NCI-H128 (cell line): ENCODE measurements around the gene RGL1.
"Not testable (repeated sequence)": the region's sequence is repeated elsewhere in the genome, so short reads cannot be mapped to it uniquely, and the experiment has no call there.

Experiments
- DNase-seq: peaks from one replicate; lab custom pipeline; 2025; ENCODE audit not compliant: unreplicated experiment; lab: John Stamatoyannopoulos, UW

Gene RGL1

DNA sequence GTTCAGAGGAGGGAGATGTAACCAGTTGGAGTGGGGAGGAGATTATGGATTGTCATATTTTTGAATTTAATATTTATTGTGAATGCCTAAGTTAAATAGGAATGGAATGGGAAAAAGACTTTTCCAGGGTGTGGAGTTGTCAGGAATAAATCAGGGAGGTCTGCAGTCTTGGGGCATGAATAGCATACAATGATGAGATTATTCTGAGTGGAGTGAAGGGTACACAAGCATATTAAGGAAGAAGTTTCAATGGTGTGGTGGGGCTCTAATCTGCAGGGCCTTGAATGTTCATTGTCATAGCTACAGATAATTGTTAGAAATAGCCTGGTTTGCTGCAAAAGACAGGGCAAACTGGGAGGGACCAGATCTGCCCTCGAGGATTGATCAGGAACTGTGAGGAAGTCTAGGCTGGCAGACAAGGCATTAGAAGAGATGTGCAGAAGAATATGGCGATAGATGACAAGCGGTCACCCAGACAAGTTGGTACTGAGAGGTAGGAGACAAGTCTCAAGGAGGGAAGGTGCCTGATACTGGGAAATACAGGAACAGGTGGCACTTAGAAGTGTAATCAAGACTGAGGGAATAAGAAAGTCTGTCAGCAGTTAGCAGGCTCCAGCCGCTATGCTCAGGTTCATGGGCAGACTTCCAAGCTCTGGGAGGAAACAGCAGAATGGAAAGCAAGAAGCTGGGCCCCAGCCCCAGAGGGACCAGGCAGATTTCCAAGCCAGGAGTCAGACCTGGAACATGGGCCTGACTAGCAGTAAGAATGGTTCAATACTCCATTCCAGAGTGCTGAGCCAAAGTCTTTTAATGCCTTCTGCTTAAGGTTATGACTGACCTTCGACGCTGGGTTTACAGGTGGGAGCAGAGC, 20.9 kb upstream of the RGL1 start:
- no peak for DNase-seq

DNA sequence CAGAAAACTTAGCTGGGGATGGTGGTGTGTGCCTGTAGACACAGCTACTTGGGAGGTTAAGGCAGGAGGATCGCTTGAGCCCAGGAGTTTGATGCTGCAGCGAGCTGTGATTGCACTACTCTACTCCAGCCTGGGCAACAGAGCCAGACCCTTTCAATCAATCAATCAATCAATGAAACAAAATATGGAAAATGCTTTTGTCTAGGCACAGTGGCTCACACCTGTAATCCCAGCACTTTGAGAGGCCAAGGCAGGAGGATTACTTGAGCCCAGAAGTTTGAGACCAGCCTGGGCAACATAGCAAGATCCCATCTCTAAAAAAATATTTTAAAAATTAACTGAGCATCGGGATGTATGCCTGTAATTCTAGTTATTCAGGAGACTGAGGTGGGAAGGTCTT, 19.0 kb upstream of the RGL1 start:
- DNase-seq: not testable (repeated sequence)

DNA sequence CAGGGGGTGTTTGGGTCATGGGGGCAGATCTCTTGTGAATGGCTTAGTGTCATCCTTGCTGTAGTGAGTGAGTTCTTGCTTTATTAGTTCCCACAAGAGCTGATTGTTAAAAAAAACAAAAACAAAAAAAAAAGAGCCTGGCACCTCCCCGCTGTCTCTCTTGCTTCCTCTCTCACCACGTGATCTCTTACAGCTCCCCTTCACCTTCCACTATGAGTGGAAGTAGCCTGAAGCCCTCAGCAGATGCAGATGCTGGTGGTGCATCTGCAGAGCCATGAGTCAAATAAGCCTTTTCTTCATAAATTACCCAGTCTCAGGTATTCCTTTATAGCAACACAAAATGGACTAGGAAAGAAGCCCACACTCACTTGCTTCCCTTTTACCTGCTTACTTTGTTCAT, 17.2 kb upstream of the RGL1 start:
- DNase-seq: no peak

DNA sequence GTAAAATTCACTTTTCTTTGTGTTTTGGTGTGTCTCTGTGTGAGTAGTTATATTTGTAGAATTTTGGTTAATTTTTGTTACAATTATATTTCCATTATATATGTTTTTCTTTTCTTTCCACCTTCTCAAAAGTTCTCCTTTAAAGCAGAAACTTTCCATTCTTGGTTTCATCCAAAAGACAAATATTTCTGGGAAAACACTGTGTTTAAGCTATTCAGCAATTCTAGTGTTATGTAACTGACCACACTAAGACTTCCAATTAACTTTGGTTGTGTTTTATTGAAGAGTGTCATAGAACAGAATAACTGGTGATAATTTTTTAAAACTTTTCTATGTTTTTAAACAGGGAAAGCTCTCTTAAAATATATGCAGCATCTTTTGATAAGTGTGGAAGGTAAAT, 13.6 kb upstream of the RGL1 start:
- DNase-seq: no peak

DNA sequence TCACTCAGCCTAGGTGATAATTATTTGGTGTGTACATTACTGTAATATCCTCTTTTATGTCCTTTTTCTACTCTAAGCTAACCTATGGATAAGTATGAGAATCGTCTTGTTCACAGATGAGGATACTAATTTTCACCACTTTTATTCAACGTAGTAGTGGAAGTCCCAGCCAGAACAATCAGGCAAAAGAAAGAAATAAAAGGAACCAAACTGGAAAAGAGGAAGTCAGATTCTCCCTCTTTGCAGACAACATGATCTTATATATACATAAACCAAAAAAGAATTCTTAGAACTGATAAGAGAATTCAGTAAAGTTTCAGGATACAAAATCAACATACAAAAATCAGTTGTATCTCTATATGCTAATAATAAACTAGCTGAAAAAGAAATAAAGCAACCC, 12.6 kb upstream of the RGL1 start:
- no peak for DNase-seq

DNA sequence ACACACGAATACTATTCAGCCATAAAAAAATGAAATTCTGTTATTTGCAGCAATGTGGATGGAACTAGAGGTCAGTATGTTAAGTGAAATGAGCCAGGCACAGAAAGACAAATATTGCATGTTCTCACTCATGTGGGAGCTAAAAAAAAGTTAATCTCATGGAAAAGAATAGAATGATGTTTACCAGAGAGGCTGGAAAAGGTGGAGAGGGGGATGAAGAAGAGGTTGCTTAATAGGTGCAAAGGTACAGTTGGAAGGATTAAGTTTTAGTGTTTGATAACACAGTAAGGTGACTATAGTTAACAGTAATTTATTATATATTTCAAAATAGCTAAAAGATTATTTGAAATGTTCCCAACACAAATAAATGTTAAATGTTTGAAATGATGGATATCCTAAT, 10.8 kb upstream of the RGL1 start:
- no peak for DNase-seq

DNA sequence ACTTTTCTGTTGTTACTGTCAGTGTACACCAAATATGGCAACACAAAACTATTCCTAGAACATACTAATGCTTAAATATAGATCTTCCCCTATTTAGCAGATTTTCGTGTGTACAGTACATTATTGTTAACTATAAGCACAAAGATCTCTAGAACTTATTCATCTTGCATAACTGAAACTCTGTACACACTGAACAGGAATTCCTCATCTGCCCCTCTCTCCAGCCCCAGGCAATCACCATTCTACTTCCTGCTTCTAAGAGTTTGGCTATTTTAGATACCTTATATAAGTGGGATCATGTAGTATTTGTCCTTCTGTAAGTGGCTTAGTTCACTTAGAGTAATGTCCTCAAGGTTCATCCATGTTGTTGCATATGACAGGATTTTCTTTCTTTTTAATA, 4.5 kb upstream of the RGL1 start:
- no peak for DNase-seq

DNA sequence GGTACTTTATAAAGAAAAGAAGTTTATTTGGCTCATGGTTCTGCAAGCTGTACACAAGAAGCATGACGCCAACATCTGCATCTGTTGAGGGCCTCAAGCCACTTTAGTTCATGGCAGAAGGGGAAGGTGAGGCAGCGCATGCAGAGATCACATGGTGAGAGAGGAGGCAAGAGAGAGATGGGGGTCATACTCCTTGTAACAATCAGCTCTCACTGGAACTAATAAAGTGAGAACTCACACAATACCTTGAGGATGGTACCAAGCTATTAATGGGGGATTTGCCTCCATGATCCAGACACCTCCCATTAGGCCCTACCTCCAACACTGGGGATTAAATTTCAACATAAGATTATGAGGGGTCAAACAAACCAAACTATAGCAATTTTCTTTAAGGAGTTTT, 3.3 kb upstream of the RGL1 start:
- DNase-seq: no peak

DNA sequence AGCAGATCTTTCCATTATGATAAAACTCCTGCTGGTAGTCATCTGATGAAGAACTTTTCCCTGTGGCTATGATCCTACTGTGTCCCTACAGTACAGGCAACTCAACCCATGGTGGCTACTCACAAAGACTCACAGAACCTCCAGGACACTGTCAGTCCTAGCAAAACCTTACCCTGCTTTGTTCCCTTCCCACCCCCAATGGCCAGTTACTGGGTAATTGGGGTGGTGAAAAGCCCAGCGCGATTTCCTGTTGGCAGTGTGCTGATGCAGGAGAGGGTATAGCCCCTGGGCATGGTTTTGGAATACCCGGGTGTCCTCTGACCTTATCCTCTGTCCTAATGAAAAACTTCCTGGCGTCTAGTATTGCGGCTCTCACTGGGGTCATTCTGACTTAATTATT, 533 bp upstream of the RGL1 start:
- no peak for DNase-seq

DNA sequence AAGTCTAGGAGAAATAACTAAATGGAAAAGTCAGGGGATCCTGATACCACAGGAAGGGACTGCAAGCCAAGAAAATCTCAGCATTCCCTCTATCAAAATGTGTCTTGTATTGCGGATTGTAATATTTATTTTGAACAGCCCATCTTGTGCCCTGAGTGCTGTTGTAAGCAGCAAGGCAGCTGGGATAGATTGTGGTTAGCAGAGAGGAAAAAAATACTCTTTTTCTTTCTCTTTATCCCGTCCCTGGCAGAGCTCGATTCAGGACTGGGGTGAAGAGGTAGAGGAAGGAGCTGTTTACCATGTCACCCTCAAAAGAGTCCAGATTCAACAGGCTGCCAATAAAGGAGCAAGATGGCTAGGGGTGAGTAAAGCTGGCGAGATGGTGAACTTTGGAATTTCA, 1.2 kb downstream of the RGL1 start:
- no peak for DNase-seq

DNA sequence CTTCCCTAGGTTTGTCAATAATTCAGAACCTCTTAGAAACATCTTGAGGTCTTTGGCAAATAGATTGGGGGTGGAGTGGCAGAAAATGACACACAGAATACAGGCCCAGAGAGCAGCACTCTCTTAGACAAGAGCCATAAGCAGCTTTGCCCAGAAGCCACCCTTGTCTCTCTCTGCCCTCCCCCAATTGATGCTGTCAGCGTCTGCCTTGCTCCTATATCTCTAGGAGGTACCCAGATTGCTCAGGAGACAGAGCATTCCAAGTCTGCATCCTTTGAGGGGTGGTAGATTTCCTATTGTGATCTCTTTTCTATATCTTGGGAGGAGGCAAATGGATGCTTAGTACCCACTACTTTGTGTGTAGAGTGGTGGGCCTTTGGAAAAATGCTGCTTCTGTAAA, 1.8 kb downstream of the RGL1 start:
- no peak for DNase-seq

DNA sequence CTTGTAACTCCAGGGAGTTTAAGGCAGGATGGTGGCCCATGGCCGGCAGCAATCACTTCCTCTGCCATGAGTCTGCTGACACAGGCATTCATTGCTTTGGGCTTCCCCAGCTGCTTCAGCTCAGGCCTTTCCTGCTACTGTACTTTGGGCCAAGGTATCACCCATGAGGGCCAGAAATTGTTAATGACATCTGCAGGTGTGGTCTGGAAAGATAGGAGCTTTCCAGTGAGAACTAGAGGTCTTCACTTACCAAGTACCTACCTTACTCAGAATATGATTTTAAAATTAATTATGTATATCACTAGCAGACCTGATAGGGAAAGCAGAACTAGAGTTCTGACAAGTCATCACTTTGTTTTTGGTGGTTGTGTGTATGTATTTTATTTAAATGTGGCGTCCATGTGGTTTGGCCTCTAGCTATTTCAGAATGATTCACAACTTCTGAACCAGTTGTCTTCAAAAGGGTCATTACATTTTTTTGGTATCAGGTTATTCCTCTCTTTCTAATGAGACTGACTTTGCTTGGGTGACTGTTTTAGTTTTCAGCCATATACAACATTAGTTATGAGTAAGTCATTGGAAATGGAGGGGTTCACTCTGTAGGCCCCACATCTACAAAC, 2.7 kb downstream of the RGL1 start:
- DNase-seq: no peak

DNA sequence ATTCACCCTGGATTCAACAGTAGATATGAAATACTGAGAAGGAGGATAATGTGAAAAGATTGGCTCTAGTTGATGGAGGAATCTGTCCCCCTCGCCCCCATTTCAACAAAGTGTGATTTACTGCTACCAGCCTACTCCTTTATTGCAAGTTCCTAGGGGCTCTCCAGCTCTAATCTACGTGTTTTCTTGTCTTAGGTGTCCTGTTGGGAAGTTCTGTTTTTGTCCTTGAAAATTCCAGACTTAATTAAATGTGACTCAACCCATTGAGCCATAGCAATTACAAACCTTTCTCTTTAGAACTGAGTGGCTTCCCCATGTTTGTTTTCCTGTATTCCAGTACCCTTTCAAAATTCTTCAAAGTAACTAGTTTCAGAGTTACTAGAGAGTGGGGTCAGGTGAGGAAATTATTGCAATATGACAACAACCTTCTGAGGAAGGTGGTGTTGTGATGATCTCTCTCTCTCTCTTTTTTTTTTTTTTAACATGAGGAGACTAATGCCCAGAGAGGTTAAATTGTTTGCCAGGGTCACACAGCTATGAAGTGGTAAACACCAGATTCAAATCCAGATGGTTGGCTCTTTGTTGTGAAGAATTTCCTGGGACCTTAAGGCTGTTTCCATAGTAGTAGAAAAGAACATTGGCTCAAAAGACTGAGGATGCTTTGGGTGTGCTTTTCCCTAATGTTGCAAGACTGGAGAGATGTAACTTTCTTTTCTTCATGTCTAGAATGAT, 3.5 kb downstream of the RGL1 start:
- DNase-seq: no peak

DNA sequence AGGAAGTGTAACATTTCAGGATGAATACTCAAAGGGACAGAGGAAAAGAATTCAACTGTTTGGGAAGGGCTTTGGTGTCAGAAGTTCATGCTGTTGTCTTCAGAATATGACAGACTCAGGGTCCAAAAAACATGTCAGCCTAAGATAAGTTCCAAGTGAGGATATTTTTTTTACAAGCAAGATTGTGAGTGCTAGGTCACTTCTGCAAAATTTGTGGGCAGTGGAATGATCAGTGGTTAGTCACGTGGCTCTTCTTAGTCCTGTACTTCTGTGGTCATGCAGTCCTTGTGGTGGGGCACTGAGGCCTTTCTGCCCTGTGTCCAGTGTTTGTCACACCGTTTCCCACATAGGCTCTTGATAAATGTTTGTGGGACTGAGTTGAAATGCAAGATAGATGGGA, 5.2 kb downstream of the RGL1 start:
- DNase-seq: no peak

DNA sequence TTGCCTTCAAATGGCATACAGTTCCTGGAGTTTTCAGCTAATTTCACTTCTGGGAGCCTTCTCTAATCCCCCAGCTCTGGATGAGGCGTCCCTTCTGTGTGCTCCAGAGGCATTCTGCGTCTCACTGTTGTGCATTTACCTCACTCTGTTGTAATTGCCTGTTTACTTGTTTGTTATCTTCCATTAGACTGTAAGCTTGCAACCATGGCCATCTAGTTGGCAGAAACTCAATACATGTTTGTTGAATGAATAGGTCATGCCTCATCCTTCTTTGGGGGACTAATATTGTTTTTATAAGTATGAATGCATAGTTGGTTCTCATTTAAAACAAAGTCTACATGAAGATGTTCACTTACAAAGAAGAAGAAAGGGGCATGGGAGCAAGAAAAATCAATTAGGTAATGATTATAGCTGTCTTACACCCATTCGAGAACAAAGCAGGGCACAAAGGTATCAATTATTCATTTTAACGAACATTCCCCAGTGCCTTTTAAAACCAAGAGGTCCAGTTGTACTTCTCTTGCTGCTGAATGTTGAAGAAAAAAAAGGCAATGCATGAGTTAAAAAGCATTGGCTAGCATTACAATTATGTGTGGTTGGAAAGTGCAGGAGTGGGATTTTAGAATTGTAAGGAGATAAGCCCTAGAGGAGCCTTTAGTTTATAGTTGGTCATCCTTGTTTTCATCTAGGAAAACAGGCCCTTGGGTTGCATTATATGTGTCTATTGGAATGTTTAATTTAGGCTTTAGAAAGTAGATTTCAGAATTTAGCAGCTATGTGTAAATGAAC, 6.0 kb downstream of the RGL1 start:
- DNase-seq: no peak

DNA sequence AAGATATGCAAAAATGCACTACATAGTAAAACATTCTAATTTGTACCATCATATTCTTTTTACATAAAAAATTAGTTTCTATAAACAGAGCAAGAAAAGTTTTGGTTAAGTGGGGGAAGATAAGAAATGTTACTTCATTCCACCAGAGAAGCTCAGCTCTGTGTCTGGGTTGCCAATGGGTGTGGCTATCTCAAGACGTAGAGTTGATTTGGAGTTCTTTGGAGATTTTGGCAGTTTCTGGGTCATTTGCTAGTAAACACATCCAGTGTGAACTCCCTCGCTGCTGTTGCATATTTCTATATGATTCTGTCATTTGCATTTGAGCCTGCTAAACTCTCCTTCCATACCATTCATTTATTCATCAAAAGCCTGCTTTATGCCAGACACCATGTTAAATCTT, 7.2 kb downstream of the RGL1 start:
- no peak for DNase-seq

DNA sequence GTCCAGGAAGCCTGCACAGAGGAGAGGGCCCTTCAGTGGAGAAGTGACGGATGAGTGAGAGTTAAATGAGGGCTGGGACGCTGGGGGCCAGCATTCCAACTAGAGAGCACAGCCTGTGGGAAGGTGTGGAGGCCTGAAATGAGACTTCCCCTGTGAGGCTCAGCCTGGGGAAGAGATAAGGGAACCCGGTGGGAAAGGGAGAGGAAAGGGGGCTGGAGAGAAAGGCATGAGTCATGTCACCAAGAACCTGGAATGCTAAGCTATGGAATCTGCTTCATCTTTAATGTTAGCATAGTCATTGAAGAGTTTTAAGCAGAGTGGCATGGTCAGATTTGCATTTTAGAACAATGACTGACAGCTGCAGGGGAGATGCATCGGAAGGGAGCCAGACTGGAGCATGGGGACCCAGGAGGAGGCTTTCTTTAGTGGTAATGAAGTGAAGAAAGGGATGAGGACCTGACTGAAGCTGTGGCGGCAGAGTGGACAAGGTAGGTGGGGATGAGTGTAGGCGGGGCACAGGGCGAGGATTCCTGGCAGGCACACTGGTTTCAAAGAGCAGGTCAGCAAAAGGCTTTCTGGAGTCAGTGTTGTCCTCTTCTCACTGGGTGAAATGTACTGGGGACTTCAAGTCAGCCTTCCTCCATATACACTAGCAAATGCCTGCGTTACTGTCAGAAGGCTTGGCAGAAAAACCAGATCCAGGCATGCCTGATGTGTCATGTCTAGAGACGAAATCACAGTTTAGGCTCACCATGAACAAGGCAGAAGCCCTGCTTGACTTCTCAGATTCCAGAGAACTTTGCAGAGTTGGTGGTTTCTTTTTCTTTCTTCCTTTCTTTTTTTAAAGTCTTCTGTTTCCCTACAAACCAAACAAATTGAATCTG, 8.0 kb downstream of the RGL1 start:
- no peak for DNase-seq

DNA sequence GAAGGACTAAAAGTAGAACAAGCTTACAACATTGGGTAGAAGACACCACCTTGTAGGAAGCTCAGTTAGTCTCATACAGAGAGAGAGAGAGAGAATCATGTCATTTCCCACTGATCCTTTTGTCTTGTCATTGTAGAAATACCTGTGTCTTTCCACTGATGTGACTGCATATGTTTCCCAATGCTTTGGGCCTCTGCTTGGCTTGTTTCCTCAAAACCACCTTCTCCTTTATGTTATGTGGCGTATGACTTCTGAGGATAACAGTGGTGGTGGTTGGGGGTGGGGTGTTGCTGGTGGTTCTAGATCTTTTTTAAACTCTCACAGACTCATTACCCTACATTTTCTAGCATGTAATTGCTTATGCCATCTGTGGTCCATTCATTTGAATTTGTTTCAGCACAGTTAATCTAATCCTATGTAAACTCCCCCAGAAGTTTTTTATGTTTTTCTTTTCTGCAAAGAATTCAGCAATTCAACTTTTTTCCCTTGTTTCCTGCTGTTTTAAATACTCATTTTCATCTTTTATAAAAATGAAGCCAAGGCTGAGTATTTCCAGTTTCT, 9.3 kb downstream of the RGL1 start:
- DNase-seq: no peak

DNA sequence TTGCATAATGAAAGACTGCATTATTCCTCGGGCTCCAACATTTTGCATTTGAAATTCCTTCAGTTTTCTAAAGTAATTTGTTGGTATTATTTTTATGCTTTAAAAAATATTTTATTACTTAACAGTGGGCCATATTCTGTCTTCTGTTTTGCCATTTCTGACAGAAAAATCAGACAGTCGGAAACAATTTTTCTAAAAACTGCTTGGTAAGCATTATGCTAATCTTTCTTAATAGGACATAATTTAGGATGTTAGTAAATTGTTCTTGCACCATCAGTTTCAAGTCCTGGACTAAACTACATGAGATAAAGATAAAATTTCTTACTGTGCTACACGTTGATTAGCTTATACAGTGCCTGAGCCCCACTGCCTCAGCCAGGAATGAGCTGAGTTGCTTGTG, 11.2 kb downstream of the RGL1 start:
- no peak for DNase-seq
